Stomach (tissue), 4 donors: ENCODE results near the gene CEP152.

Experiments used
- EP300 ChIP-seq: sonication (generic); formaldehyde crosslinking; IDR thresholded peaks from one replicate; pipeline ENCODE4 v1.6.1; 2017; ENCODE audit warnings: antibody characterized with exemption
- POLR2A ChIP-seq, 4 donors: fragments of 450-650 bp; IDR thresholded peaks; one replicate each; pipeline ENCODE4 v1.6.1; 2016; ENCODE audit warnings: antibody characterized with exemption in 4 of 4, control low read depth in 2 of 4, mild to moderate bottlenecking in 1 of 4, moderate library complexity in 1 of 4
- TF ChIP-seq, protein P1 (sequence below), 7 experiments: fragments of 450-650 bp in 4 of 7; fragments of 200-600 bp in 3 of 7; sonication (generic) in 3 of 7; IDR thresholded peaks; one replicate each; pipeline ENCODE4 v1.5.1; 2016 to 2019; ENCODE audit warnings: antibody characterized with exemption in 7 of 7, control low read depth in 2 of 7, mild to moderate bottlenecking in 1 of 7

DNA sequence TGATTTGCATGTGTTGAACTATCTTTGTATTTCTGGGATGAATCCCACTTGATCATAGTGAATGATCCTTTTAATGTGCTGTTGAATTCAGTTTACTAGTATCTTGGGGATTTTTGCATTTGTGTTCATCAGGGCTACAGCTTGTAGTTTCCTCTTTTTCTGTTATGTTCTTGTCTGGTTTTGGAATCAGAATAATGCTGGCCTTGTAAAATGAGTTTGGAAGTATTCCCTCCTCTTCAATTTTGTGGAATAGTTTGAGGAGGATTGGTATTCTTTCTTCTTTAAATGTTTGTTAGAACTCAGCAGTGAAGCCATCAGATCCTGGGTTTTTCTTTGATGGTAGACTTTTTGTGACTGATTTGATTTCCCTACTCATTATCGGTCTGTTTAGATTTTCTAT is 102.2 kb downstream of the CEP152 start:
- TF ChIP-seq, protein P1, sequence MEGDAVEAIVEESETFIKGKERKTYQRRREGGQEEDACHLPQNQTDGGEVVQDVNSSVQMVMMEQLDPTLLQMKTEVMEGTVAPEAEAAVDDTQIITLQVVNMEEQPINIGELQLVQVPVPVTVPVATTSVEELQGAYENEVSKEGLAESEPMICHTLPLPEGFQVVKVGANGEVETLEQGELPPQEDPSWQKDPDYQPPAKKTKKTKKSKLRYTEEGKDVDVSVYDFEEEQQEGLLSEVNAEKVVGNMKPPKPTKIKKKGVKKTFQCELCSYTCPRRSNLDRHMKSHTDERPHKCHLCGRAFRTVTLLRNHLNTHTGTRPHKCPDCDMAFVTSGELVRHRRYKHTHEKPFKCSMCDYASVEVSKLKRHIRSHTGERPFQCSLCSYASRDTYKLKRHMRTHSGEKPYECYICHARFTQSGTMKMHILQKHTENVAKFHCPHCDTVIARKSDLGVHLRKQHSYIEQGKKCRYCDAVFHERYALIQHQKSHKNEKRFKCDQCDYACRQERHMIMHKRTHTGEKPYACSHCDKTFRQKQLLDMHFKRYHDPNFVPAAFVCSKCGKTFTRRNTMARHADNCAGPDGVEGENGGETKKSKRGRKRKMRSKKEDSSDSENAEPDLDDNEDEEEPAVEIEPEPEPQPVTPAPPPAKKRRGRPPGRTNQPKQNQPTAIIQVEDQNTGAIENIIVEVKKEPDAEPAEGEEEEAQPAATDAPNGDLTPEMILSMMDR (IDR thresholded peaks at IDR 0.05) = no peak
- TF ChIP-seq EP300 (no peak), POLR2A (IDR thresholded peaks at IDR 0.05) (no peak)
